ENCODE results near the gene COA8.
"Not testable (repeated sequence)": the region's sequence is repeated elsewhere in the genome, so short reads cannot be mapped to it uniquely, and the experiment has no call there.

The COA8 gene

DNA sequence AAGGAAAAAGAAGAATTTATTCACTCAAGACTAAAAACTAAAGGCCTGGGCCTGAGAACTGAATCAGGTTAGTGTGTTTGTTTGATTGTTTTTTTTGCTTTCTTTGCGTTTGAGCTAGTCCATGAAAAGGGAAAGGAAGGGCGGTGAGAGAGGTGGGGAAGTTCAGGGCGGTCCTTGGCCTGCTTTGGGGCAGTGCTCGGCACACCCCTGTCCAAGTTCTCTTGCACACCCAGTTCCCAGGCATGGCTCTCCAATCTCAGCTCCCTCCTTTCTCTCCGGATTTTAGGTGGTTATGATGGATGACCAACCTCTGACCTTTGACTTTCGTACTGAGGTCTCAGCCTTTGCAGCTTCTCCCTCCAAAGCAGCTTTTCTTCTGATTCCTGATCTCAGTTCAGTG is 11.3 kb downstream of the COA8 start:
- no peak for DNase-seq (ENCODE audit: low read depth in 2 of 2)

DNA sequence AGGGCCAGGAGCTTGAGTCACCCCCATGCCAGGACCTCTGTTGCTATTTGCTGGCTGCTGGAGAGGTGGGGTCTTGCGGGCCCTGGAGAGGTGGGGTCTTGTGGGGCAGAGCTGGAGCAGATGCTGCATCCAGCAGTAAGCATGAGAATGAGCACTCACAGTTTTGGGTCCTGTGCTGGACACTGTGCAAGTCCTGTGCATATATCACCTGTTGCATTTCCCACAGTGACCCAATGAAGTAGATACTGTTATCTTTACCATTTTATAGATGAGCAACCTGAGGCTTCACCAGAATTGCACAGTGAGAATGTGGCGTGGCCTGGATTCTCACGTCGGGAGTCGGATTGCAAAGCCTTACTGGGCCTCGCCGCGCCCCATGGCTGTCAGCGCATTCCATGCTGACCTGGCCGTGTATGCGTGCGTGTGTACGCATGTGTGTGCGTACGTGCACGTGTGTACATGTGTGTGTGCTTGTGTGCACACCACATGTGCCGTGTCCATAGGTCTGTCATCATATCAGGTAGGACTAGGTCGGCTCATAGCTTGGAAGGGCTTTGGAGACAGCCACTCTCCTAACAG is 12.0 kb downstream of the COA8 start:
- DNase-seq (ENCODE audit: low read depth in 2 of 2): no peak

DNA sequence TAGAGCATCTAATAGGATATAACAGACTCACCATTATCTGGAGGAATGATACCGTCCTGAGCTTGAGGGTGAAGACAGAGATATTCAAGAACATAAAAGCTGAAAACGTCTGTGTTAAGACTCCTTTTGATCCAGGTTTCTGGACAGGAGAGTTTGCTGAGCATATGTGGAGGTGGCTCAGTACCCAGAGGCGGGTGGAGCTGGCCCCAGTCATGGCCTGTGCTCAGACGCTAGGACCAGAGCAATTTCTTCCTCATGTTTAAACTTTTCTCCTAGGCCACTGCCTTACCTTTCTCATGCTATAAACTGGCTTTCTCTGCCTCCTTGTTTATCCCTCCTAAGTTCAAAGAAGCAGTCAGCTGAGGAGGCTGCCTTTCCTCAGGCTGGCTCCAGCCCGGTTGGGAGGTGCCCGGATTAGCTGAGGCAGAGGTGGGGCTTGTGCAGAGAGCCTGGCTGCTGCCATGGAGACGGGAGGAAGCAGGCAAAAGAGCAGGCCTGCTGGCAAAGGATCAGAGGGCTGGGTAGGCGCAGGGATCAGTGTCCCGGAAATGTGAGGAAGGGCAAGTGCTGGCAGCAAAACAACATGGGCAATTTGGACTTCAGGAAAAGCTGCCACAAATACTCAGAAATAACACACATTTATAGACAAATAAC is 13.7 kb downstream of the COA8 start:
- no peak for DNase-seq (ENCODE audit: low read depth in 2 of 2)

DNA sequence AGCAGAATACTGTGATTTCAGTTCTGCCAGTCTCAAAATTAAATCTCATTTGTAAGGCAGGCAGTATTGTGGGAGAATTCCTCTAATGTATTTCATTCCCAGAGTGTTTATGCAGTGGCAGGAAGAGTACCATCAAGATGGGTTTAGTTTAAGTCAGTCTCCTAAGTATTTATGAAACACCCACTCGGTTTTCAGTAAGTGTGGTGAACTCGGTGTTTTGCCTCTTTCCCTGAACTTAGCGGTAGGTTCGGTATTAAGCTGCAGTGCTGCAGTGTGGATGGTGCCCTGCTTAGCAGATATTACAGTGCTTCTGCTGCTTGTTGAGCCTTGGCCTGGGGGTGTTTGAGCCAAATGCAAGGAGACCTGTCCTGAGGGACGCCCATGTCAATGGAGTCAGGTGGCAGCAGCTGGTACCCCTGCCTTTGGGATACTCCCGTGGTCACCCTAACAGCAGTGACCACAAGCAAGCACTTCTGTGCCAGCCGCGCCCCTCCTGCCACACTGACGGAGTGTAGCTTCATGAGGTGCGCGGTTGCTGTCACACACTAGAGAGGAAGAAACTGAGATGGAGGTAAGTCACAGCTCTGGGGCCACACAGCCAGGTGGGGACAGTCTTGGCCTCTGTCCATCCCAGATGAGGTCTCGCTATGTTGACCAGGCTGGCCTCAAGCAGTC is 15.8 kb downstream of the COA8 start:
- DNase-seq (ENCODE audit: low read depth in 2 of 2): no peak

DNA sequence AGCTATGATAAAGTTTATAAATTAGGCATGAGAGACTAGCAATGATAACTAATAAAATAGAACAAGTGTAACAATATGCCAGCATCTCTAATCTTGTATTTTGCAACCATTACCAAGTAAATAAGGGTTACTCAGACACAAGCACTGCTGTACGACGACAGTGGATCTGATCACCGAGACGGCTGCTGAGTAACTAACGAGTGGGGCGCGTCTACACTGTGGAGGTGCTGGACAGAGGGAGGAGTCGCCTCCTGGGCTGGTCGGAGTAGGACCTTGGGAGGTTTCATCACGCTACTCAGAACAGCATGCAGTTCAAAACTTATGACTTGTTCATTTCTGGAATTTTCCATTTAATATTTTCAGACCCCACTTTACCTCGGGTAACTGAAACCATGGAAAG is 18.4 kb downstream of the COA8 start:
- no peak for DNase-seq (ENCODE audit: low read depth in 2 of 2)

DNA sequence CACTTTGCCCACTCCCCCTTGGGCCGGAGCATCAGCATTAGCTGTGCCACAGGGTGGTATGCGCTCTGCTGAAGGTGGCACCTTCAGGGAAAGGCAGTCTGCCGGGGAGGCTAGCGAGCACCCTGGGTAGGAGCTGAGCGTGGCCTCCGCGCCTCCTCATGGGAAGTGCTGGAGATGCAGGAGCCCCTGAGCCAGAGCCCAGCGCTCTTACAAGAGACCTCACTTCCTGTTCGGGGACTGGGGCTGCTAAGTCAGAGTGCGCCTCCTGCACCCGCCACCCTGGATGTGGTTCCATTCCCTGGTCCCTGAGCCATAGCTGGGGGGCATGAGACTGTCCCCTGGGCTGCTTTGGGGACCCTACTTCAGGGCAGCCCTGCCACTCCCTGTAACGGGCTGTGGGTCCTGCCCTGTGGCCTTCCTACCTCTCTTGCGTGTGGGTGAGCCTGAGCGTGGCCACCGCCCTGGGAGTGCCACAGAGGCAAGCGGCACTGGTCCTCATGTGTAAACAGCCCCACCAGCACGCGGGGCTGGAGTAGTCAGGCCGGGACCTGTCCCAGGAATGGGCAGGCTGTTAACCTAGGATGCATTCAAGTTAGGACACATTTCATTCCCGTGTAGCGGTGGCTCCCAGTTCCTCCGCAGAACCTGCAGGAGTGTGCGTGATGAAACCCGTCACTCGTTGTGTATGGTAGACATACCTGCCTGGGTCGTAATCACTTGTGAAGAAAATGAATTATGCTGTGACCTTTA is 19.4 kb downstream of the COA8 start:
- no peak for DNase-seq (ENCODE audit: low read depth in 2 of 2)

DNA sequence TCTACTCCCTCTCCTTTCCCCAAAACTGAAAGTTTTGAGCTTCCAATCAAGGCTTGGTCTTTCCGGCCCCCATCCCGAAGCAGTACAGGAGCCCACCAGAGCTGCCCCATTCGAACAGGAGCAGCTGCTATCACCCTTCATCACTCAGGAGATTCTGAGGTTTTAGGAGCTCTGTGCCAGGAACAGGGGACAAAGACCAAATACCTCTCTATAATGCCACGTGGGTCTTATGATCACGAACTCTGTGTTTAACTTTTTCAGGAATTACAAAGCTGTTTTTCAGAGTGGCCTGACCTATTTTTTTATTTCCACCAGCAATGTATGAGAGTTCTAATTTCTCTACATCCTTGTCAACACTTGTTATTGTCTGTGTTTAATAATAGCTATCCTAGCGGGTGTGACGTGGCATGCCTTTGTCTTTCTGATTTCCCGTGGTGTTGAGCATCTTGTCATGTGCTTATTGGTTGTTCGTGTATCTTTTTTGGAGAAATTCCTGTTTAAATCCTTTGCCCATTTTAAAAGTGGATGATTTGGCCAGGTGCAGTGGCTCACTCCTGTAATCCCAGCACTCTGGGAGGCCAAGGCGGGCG is 21.7 kb downstream of the COA8 start:
- DNase-seq (ENCODE audit: low read depth in 2 of 2): no peak

DNA sequence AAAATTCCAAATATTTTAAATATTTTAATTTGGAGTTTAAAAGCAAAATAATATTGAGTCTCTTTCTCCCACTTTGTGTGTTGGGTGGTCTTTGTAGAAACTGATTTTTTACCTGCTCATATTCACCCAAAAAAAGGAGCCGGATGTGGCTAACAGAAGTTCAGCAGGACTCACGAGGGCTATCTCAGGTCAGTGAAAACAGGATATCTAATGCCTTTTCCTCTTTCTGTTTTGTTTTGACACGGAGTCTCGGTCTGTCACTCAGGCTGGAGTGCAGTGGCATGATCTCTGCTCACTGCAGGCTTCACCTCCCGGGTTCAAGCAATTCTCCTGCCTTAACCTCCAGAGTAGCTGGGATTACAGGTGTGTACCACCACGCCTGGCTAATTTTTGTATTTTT is 30.8 kb downstream of the COA8 start:
- no peak for DNase-seq (ENCODE audit: low read depth in 2 of 2)

DNA sequence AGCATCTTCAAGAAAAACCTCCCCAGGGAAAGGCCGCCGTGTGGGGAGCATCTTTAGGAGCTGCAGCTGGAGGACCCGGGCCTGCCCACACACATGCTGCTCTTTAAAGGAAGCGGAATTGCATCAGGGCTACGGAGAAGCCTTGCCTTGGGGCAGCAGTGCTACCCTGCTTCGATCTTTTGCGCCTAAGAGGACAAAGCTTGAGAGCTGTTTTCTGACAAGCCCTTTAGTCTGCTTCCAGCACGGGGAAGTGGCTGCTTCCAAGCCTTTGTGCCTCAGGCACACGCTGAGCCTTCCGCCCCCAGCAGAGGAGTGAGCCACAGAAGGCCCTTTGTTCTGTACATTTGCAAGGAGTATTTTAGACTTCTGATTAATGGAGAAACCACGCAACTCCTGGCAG is 31.5 kb downstream of the COA8 start:
- no peak for DNase-seq (ENCODE audit: low read depth in 2 of 2)

DNA sequence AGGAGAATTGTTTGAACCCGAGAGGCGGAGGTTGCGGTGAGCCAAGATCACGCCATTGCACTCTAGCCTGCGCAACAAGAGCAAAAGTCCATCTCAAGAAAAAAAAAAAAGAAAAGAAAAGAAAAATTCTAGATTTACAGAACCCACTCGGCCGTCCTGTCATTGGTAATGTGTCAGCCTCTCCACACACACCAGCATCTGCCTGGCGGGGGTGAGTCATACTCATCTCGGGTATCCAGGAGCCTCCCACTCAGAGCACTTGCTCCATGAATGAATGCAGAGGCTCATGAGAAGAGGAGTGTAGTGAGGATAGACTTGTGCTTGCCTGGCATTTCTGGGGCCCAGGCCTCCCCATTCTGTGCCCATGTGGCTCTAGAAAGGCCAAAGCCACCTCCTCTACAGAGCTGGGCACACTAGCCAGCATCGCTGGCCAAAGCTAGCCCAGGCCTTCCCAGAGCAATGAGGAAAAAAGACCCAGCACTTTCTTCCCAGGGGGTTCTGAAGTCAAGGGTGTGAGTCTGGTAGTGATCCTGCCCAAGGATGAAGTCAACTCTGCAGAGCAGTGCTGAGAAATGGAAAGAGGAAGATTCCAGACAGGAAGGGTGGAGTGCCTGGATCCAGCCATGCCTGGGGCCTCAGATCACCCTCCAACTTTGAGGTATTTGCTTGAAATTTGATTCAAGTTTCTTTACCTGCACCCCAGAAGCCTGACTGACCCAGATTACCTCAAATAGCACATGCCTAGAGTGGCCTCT is 35.0 kb downstream of the COA8 start:
- DNase-seq (ENCODE audit: low read depth in 2 of 2): no peak

DNA sequence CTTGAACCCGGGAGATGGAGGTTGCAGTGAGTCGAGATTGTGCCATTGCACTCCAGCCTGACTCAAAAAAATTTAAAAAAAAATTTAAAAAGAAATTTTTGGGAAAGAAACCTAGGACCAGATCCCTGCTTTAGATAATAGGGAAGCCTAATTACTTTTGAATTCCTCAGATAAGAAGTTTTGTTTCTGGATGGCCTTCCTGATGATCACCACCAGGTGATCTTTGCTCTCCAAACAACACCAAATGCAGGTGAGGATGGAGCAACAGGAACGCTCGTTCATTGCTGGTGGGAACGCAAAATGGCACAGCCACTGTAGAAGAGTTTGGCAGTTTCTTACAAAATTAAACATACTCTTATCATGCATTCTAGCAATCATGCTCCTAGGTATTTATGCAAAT is 37.7 kb downstream of the COA8 start:
- DNase-seq (ENCODE audit: low read depth in 2 of 2): no peak

DNA sequence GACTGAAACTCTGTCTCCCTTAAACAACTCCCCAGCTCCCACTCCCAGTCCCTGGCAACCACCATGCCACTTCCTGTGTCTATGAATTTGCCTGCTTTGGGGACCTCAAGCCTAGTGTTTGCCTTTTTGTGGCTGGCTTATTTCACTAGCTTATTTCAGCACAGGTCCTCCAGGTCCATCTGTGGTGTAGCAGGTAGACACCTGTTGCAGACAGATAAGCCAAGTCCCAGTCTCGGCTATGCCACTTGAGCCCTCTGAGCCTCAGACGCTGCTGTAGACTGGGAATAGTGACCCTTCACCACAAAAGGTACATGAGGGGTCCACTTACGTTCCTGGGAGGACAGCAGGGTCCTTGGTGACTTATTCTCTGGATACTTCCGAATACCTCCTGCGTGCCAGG is 41.9 kb downstream of the COA8 start:
- no peak for DNase-seq (ENCODE audit: low read depth in 2 of 2)

DNA sequence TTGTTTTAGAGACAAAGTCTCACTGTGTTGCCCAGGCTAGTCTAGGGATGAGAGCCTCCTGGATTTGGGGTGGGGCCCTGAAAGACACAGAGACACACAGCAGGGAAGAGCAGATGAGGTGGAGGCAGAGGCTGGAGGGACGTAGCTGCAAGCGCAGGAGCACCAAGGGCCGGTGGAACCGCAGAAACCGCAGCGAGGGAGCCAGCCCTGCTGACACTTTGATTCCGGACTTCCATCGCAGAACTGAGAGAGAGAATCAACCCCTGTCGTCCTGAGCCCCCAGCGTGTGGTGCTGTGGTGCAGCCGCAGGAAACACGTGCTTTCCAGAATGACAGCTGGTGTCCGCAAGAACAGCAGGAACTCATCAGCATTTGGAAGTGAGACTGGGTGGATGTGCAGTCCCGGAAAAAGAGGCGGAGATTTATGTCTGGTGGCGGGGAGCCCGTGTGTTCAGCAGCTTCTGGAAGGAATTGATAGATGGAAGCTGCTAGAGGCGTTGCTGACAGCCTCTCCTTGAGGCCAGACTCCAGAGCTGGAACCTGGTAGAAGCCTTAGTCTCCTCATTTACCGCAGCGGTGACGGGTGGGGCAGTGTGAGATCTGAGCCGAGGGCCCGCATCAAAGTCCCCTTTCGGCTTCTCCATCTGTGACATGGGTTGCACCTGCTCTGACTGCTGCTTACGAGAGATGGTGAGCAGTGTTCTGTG is 44.4 kb downstream of the COA8 start:
- peak in 1 of 2 donors; percentile 28 for DNase-seq (ENCODE audit: low read depth in 2 of 2)

DNA sequence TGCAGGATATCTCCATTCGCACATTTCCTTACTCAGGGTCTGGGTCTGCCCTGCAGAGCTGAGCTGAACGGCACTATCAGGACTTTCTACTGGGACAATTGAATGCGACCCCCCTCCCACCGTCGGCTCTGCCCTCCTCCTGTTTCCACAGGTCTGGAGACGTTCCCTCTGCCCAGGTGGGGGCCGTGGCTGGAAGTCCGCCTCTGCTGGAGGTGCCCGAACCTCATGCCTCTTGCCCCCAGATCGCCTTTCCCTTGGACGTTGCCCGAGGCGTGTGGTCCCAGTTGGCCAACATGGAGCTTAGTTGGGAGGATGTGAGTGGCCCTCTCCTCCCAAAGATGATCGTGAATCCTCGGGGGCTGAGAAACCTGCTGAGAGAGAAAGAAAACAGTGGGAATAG is 45.1 kb downstream of the COA8 start:
- no peak for DNase-seq (ENCODE audit: low read depth in 2 of 2)

DNA sequence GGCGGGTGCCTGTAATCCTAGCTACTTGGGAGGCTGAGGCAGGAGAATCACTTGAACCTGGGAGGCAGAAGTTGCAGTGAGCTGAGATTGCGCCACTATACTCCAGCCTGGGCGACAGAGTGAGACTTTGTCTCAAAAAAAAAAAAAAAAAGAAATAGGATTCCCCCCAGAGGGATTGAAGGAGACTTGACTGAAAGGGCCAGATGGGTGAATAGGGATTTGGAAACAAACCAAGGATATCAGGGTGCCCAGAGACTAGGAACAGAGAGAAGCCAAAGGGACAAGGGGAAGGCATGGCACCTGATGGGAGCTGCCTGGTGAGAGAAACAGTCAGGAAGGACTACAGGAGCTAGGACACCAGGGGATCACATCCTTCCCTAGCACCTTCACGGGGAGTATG is 46.3 kb downstream of the COA8 start:
- DNase-seq (ENCODE audit: low read depth in 2 of 2): not testable (repeated sequence)

DNA sequence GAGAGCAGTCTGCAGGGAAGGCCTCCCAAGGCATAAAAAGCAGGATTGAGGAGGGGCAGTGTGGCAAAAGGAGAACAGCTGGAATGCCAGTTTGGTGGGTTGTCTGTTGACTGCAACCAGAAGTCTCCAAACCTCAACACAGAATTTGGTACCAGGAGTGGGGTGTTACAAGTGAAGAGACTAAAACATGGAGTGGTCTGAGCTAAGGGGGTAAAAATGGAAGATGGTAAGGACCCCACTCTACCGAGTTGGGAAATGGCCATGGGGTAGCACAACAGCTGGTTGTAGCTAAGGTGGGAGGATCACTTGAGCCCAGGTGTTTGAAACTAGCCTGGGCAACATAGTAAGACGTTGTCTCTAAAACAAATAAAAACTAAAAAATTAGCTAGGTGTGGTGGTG is 48.5 kb downstream of the COA8 start:
- DNase-seq (ENCODE audit: low read depth in 2 of 2): no peak

DNA sequence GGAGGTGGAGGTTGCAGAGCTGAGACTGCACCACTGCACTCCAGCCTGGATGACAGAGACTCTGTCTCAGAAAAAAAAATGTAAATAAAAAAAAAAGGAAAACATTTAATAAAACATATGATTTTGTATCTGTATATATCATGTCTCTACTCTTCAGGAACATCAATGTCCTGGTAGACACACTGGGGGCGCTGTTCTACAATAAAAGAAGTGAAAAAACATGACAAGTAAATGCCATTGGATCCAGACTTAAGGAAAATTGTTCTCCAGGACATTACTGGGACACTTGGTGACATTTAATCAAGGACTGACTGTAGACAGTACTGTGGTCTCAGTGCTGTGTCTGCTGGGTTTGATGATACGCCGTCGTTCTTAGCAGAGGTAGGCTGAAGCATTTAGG is 50.8 kb downstream of the COA8 start:
- DNase-seq (ENCODE audit: low read depth in 2 of 2): no peak

DNA sequence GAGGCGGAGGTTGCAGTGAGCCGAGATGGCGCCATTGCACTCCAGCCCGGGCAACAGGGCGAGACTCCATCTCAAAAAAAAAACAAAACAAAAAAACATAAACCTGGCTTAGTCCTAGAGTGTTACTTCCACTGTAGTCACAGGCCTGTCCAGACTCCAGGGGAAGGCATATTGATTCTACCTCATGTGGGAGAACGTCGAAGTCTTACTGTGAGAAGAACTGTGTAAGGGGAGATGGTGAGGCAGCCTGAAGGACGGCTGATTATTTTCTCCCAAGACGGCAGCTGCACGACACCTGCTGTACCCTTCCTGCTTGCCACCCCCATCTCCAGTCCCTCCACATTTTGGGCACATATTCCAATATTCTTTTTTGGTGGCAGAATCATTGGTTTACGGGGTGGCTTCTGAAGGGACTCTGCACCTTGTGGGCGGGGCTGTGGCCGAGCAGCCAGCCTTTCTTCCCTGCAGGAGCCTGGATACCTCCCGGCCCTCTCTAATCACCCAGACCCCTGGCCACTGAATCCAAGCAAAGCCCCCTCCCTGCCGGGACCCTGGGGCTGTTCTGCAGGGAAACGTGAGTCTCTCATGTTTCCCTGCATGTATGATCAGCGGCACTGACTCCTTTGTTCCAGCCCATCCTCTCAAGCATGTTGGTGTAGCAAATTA is 54.0 kb downstream of the COA8 start:
- DNase-seq (ENCODE audit: low read depth in 2 of 2): no peak

DNA sequence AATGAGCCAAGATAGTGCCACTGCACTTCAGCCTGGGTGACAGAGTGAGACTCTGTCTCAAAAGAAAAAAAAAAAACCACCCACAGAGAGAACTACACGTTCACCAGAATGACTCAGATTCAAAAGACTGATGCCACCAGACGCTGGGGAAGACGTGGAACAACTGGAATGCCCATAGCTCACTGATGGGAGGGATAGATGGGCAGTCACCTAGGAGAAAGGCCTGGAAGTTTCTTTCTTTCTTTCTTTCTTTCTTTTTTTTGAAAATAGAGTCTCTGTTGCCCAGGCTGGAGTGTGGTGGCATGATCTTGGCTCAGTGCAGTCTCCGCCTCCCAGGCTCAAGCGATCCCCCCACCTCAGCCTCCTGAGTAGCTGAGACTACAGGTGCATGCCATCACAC is 56.3 kb downstream of the COA8 start:
- DNase-seq (ENCODE audit: low read depth in 2 of 2): no peak

DNA sequence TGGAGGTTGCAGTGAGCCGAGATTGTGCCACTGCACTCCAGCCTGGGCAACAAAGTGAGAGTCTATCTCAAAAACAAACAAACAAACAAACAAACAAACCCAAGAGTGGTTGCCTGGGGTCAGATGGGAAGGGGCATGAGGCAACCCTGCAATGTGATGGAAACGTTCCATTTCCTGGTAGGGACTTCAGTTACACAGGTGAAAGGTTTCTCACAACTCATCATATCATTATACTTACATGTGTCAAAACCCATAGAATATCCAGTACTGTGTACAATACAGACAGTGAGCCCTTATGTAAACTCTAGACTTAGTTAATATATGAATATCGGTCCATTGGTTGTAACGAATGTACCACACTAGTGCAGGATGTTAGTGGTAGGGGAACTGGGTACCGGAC is 59.1 kb downstream of the COA8 start:
- no peak for DNase-seq (ENCODE audit: low read depth in 2 of 2)

DNA sequence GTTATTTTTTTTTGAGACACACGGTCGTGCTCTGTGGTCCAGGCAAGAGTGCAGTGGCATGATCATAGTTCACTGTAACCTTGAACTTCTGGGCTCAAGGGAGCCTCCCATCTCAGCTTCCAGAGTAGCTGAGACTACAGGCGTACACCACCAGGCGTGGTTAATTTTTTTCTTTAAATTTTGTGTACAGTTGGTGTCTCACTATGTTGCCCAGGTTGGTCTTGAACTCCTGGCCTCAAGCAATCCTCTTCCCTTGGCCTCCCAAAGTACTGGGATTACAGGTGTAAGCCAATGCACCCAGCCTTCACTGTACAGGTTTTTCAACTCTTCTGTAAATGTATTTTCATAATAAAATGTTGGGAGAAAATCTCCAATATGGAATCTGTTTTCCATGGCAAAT is 60.5 kb downstream of the COA8 start:
- no peak for DNase-seq (ENCODE audit: low read depth in 2 of 2)
